Stimulated activated CD4-positive, alpha-beta T cell treated with anti-CD3 and anti-CD28 coated beads, TNF-alpha, amount 100 ng/mL, for 48 hours (primary cell): ENCODE data around the gene C12orf75.
"Not testable (repeated sequence)": the region's sequence is repeated elsewhere in the genome, so short reads cannot be mapped to it uniquely, and the experiment has no call there.

Experiments used
- DNase-seq, 3 donors: peaks; one replicate each; pipeline ENCODE4 v3.0.0-alpha.2; 2020; ENCODE audit warnings: low read depth in 3 of 3

Gene C12orf75

DNA sequence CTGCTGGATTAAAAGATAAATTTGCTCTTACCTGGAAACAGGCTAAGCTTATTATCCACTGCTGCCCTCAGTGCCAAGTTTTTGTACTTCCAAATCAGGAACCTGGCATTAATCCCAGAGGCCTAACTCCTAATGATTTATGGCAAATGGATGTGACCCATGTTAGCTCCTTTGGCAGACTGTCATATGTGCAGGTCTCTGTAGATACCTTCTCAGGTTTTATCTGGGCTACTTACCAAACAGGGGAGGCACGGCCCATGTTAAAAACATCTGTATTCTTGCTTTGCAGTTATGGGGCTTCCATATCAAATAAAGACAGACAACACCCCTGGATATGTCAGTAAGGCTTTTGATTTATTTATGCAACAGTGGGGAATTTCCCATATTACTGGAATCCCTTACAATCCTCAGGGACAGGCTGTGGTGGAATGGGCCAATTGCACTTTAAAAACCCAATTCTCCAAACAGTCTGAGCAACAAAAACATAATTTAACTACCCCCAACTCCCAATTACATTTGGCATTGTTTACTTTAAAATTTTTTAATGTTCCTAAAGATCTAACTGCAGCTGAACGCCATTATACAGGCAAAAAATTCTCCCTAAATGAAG is 19.9 kb upstream of the C12orf75 start:
- not testable (repeated sequence) for DNase-seq

DNA sequence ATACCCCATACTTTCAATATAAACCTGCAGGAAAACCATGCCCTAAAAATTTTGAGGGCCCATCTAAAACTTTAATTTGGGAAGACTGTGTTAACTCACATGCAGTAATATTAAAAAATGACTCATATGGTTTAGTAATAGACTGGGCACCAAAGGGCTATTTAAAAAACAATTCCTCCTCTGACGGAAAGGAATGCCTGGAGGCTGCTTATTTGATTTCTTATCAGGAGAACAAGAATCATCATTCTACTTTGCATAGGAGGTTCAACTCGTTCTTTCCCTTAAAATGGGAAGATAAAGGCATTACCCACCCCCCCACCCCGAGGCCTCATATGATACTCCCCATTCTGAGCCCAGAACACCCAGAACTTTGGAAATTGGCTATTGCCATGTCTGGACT is 18.6 kb upstream of the C12orf75 start:
- not testable (repeated sequence) for DNase-seq

GRCh38 chr12:105313755-105314154 is 16.7 kb upstream of the C12orf75 start:
- not testable (repeated sequence) for DNase-seq

DNA sequence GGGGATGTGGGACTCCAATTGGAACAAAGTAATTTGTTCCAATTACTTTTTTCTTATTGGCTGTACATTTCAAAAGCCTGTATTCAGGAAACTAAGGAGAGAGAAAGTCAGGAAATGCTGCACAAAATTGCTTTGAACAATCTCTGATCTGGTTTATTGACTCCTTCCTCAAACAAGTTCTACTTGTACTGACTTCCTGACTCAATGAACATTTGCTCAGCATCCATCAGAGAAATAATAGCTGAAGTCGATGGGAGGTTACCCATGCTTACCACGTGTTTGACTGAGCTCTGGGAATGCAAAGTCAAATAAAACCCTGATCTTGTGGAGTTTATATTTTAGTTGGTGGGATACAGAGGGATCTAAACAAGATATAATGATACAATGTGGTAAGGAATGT is 15.4 kb upstream of the C12orf75 start:
- no peak for DNase-seq

DNA sequence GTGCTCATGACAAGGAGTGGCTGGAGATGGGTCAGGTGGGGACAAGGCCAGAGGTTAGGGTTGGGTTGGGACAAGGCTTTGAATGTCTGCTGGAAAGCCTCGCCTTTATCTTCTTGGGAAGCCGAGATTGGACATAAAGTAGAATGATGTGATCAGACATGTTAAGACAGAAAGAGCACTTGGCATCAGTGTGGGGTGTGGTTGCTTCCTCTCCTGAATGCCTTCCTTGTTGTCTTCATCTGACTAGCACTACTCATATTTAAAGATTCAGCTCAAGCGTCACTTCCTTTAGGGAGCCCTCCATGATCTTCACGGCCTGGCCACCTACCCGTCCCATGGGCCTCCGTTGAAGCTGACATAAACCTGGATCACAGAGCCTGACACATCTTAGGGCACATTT is 14.8 kb upstream of the C12orf75 start:
- DNase-seq, result no peak

DNA sequence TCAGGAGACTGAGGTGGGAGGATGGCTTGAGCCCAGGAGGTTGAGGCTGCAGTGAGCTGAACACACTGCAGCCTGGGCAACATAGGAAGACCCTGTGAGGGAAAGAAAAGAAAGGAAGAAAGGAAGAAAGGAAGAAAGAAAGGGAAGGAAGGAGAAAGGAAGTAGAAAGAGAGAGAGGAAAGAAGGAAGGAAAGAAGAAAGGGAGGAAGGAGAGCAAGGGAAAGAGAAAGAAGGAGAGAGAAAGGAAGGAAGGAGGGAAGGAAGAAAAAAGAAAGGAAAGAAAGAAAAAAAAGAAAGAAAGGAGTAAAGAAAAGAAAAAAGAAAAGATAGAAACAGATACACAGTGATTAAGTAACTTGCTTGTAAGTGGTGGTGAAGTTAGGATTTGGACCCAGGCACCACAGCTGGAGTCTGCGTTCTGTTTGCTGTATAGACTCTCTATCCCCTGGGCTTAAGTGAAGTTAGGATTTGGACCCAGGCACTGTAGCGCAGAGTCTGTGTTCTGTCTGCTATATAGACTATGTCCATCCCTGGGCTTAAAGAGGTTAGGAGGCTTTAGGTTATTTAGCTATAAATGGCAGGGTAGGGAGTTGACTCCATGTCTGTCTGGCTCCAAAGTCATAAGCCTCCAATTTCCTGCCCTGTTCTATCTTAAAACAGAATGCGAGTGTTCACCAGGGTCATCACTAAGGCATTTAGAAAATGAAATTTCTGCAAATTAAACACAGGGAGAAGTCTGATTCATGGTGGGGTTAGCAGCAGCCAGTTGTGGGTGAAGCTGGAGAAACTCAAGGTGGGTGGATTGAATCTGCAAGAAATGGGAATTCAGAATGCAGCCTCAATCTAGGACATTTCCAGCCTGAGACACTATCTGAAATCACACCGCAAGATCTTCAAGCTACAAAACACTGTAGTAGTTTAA is 13.3 kb upstream of the C12orf75 start:
- no peak for DNase-seq

DNA sequence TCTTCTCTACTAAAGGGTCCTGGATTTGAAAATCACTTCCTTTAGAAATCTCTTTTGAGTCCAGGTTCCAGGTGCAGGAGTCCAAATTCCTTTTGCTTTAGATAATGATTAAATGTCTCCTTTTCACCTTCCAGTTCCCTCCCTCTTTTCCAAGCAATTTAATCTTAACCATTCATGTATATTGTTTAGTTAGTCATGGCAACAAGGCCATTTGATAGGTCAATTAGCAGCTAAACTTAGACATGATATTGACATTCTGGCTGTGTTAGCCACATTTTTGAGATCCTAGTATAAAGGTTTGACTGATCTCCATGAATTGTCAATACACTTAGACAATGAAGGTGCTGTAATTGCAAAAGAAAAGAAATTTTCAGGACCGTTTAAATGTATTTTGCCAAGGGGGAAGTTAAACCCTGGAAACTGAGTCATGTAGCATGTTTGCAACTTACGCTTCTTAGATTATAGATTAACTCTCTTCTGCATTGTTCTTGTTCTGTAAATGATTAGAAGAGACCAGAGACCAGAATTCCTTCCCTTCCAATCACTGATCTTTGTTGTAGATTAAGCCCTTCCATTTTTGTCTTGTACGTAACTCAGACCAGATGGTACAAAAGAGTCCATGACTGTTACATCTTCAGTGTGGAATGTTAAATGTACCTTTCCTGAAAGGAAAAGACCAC is 12.4 kb upstream of the C12orf75 start:
- no peak for DNase-seq

DNA sequence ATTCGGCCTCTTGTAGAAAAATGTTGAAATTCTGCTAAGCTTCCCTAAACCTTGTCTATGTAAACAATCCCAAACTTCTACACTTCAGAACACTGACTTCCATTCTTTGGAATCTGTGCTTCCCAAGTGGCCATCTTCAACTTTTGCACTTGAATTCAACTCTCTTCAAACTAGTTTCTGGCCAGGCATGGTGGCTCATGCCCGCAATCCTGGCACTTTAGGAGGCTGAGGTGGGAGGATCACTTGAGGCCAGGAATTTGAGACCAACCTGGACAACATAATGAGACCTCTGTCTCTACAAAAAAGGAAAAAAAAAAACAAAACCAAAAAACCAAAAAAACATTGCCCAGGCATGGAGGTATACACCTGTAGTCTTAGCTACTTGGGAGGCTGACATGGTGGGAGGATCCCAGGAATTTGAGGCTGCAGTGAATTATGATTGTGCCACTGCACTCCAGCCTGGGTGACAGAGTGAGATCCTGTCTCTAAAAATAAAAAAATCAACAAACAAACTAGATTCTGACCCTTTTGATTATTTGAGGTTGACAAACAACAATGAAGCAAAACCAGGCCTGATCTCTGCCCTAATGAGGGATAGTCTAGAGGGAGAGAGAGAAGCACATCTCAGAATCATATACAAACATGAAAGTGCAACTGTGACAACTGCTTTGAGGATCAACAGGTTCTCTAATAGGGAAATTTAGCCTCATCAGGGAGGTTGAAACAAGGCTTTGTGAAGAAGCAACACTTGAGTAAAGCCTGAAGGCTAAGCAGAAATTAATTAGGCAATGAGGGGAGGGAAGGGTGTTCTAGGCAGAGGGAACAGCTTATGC is 11.6 kb upstream of the C12orf75 start:
- DNase-seq, result no peak

GRCh38 chr12:105319691-105320209 is 10.7 kb upstream of the C12orf75 start:
- DNase-seq, result no peak

- DNase-seq, result no peak
These were observed 9.4 kb upstream of the C12orf75 start for GRCh38 chr12:105321125-105321524.

- no peak for DNase-seq
These were observed 8.4 kb upstream of the C12orf75 start for GRCh38 chr12:105322070-105322469.

DNA sequence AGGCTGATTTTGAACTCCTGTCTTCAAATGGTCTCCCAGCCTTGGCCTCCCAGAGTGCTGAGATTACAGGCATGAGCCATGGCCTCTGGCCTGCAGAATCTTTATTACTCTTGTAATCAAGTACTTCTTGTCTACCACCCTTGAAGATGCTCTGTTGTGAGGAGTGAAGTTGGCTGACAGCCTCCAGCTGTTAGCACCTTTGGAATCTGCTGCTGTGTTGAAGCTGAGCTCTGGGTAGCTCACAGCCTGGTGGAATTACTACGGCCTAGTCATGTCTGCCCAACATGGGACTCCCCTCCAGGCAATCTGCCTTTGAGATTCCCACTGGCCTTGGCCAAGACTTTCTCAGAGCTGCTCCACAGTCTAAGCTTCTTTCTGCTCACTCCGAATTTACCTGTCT is 5.8 kb upstream of the C12orf75 start:
- DNase-seq, result no peak

GRCh38 chr12:105325117-105325516 is 5.4 kb upstream of the C12orf75 start:
- no peak for DNase-seq

DNA sequence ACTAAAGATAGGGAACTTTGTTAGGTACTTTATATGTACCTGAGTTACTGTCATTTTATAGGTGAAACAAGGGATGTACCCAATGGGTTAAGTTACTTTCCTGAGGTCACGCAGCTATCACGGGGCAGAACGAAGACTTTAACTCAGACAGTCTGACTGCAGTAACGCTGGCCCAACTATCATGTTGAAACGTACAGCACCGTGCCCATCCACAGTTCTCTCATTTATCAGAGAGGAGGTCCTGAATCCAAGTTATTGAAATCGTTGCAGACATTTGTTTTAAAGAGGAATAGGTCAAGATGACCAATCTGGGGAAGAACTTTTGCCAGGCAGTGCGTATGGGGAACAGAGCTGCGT is 587 bp upstream of the C12orf75 start:
- DNase-seq, result no peak

GRCh38 chr12:105330931-105331804 is 677 bp downstream of the C12orf75 start:
- peak in 1 of 3 donors; percentile 26 for DNase-seq

GRCh38 chr12:105331805-105332251 is 1.3 kb downstream of the C12orf75 start:
- no peak for DNase-seq

DNA sequence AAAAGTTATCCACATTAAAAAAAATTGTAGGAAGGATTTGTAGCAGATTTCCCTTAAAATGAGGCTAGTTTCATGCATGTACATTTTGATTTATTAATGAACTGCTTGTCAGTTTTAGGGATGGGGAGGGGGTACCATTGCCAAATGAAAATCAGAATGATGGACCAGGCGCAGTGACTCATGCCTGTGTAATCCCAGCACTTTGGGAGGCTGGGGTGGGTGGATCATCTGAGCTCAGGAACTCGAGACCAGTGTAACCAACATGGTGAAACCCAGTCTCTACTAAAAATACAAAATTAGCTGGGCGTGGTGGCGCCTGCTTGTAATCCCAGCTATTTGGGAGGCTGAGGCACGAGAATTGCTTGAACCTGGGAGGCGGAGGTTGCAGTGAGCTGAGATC is 1.8 kb downstream of the C12orf75 start:
- DNase-seq, result not testable (repeated sequence)

DNA sequence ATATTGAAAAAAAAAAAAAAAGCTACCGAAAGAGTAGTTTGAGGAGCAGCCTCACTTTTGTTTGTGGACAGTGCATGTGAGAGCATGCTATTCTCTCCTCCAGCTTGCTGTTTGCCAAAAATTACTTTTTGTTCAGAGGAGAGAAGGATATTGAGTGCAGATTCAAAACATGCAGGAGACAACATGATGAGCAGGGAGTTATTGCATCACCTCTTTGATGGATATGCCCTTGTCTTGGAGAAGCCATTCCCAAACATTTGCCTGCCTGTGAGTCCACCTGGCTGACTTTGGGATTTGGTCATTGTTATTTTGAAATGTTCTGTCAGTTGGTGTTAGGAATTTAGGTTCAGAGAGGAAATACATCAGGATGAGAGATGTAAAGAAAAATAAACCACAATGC is 2.4 kb downstream of the C12orf75 start:
- no peak for DNase-seq

DNA sequence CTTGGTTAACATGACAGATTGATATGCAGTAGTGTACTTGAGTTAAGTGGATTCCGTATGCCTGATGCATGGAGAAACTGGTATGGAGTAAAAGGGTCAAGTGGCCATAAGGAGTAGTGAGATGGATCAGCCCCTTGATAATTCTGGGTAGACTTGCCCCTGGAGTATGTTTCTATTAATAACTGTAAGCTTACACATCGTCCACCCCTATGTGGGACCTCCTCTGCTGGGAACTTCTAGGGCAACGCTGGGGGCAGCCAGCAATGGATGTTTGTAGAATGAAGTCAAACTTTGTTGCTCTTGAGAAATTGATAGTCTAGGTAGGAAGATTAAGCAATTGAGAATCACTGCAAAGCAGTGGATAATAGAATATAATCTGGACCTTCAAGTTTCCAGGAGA is 3.5 kb downstream of the C12orf75 start:
- DNase-seq, result no peak

- DNase-seq, result no peak
These were observed 4.1 kb downstream of the C12orf75 start for GRCh38 chr12:105334582-105334981.

DNA sequence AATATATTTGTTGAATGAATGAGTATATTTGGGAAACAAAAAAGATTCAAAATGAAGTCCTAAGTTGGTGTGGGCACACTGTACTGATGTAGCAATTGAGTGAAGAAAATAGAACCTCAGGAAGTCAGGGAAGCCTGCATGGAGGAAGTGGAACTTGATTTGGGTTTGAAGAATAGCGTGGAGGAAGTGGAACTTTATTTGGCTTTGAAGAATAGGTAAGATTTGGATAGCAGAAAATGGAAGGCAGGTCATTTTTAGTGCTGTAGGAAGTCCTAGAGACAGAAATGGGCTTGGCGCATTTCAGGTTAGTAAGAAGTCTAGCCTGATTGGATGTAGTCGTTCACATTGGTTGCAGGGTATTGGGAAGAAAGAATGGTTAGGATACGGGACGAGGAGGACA is 5.4 kb downstream of the C12orf75 start:
- no peak for DNase-seq
